ENCODE measurements around the gene NGDN. TPM values are rescaled to one million over a fixed set of nuclear protein-coding genes. Genes with fewer than 3 reads are reported as not detected.

The NGDN gene
- total RNA-seq, 3 donors from 2014 or later = 115 to 120 (median 117) TPM

- no peak overlapping the region for H3K4me3 Mint-ChIP-seq
- peaks cover 6% of the 10 kb centered on the region for H3K4me1 Mint-ChIP-seq (ENCODE audit: low read depth)
- H3K9me3 Mint-ChIP-seq = no peaks in the 10 kb centered on the region
- ATAC-seq (peak; percentile 60 to 65), DNase-seq (peak; percentile 64)
- H3K27me3 Mint-ChIP-seq (ENCODE audit: low read depth) = no peaks in the 10 kb centered on the region
- peaks cover 46% of the 10 kb centered on the region for H3K36me3 Mint-ChIP-seq (ENCODE audit: insufficient read depth)
These were observed 8.7 kb downstream of the NGDN start for GRCh38 chr14:23478109-23478759.

- no peak overlapping the region for H3K4me3 Mint-ChIP-seq
- H3K4me1 Mint-ChIP-seq (ENCODE audit: low read depth) = peaks cover 6% of the 10 kb centered on the region
- H3K36me3 Mint-ChIP-seq (ENCODE audit: insufficient read depth) = peaks cover 36% of the 10 kb centered on the region
- no peaks in the 10 kb centered on the region for H3K9me3 Mint-ChIP-seq
- no peaks in the 10 kb centered on the region for H3K27me3 Mint-ChIP-seq (ENCODE audit: low read depth)
- DNase-seq = no peak
- no peak for ATAC-seq
These were observed 12.0 kb downstream of the NGDN start for GRCh38 chr14:23481362-23481970.

GRCh38 chr14:23481979-23482822, 12.7 kb downstream of the NGDN start:
- H3K4me3 Mint-ChIP-seq = no peak overlapping the region
- no peak for DNase-seq
- no peaks in the 10 kb centered on the region for H3K9me3 Mint-ChIP-seq
- peaks cover 37% of the 10 kb centered on the region for H3K36me3 Mint-ChIP-seq (ENCODE audit: insufficient read depth)
- peaks cover 6% of the 10 kb centered on the region for H3K4me1 Mint-ChIP-seq (ENCODE audit: low read depth)
- H3K27me3 Mint-ChIP-seq (ENCODE audit: low read depth) = no peaks in the 10 kb centered on the region
- no peak for ATAC-seq

GRCh38 chr14:23482823-23483148, 13.3 kb downstream of the NGDN start:
- H3K27me3 Mint-ChIP-seq (ENCODE audit: low read depth) = no peaks in the 10 kb centered on the region
- no peak overlapping the region for H3K4me3 Mint-ChIP-seq
- H3K9me3 Mint-ChIP-seq = no peaks in the 10 kb centered on the region
- H3K36me3 Mint-ChIP-seq (ENCODE audit: insufficient read depth) = peaks cover 31% of the 10 kb centered on the region
- peaks cover 2% of the 10 kb centered on the region for H3K4me1 Mint-ChIP-seq (ENCODE audit: low read depth)
- DNase-seq = no peak
- no peak for ATAC-seq

GRCh38 chr14:23483236-23483854, 13.8 kb downstream of the NGDN start:
- peak; percentile 58 to 74 for ATAC-seq
- Mint-ChIP-seq H3K4me1 (ENCODE audit: low read depth) (no peaks in the 10 kb centered on the region), H3K27me3 (ENCODE audit: low read depth) (no peaks in the 10 kb centered on the region), H3K9me3 (no peaks in the 10 kb centered on the region), H3K36me3 (ENCODE audit: insufficient read depth) (peaks cover 28% of the 10 kb centered on the region), H3K4me3 (no peak overlapping the region)
- DNase-seq = no peak

- no peaks in the 10 kb centered on the region for H3K4me1 Mint-ChIP-seq (ENCODE audit: low read depth)
- H3K4me3 Mint-ChIP-seq = no peak overlapping the region
- DNase-seq (no peak), ATAC-seq (no peak)
- no peaks in the 10 kb centered on the region for H3K9me3 Mint-ChIP-seq
- no peaks in the 10 kb centered on the region for H3K27me3 Mint-ChIP-seq (ENCODE audit: low read depth)
- H3K36me3 Mint-ChIP-seq (ENCODE audit: insufficient read depth) = peaks cover 22% of the 10 kb centered on the region
These were observed 15.8 kb downstream of the NGDN start for GRCh38 chr14:23485326-23485725.

- peaks cover 21% of the 10 kb centered on the region for H3K36me3 Mint-ChIP-seq (ENCODE audit: insufficient read depth)
- no peak for DNase-seq
- no peaks in the 10 kb centered on the region for H3K27me3 Mint-ChIP-seq (ENCODE audit: low read depth)
- no peak for ATAC-seq
- no peaks in the 10 kb centered on the region for H3K4me1 Mint-ChIP-seq (ENCODE audit: low read depth)
- no peak overlapping the region for H3K4me3 Mint-ChIP-seq
- no peaks in the 10 kb centered on the region for H3K9me3 Mint-ChIP-seq
These were observed 16.5 kb downstream of the NGDN start for GRCh38 chr14:23486036-23486435.

- Mint-ChIP-seq H3K9me3 (no peaks in the 10 kb centered on the region), H3K36me3 (ENCODE audit: insufficient read depth) (peaks cover 16% of the 10 kb centered on the region), H3K27me3 (ENCODE audit: low read depth) (no peaks in the 10 kb centered on the region), H3K4me3 (no peak overlapping the region), H3K4me1 (ENCODE audit: low read depth) (no peaks in the 10 kb centered on the region)
- ATAC-seq (no peak), DNase-seq (no peak)
These were observed 17.7 kb downstream of the NGDN start for GRCh38 chr14:23487216-23487615.

GRCh38 chr14:23492618-23493272, 23.2 kb downstream of the NGDN start:
- no peak for DNase-seq

GRCh38 chr14:23494223-23494622, 24.7 kb downstream of the NGDN start:
- H3K4me3 Mint-ChIP-seq = no peak overlapping the region
- H3K27me3 Mint-ChIP-seq (ENCODE audit: low read depth) = no peaks in the 10 kb centered on the region
- DNase-seq = no peak
- H3K9me3 Mint-ChIP-seq = no peaks in the 10 kb centered on the region
- H3K36me3 Mint-ChIP-seq (ENCODE audit: insufficient read depth) = peaks cover 2% of the 10 kb centered on the region
- no peak for ATAC-seq
- H3K4me1 Mint-ChIP-seq (ENCODE audit: low read depth) = no peaks in the 10 kb centered on the region

More at GRCh38 chr14:23492618-23493272, 23.2 kb downstream of the NGDN start:
- ATAC-seq = no peak
- Mint-ChIP-seq H3K9me3 (no peaks in the 10 kb centered on the region), H3K4me3 (no peak overlapping the region), H3K27me3 (ENCODE audit: low read depth) (no peaks in the 10 kb centered on the region), H3K4me1 (ENCODE audit: low read depth) (no peaks in the 10 kb centered on the region), H3K36me3 (ENCODE audit: insufficient read depth) (peaks cover 5% of the 10 kb centered on the region)

- H3K9me3 Mint-ChIP-seq = no peaks in the 10 kb centered on the region
- H3K27me3 Mint-ChIP-seq (ENCODE audit: low read depth) = no peaks in the 10 kb centered on the region
- peaks cover 7% of the 10 kb centered on the region for H3K36me3 Mint-ChIP-seq (ENCODE audit: insufficient read depth)
- peak; percentile 23 to 38 for ATAC-seq
- no peak for DNase-seq
- peak overlapping the region; percentile 62 for H3K4me3 Mint-ChIP-seq
- peaks cover 6% of the 10 kb centered on the region for H3K4me1 Mint-ChIP-seq (ENCODE audit: low read depth)
These were observed 42.7 kb downstream of the NGDN start for GRCh38 chr14:23512156-23512555.

- no peaks in the 10 kb centered on the region for H3K27me3 Mint-ChIP-seq (ENCODE audit: low read depth)
- DNase-seq (no peak), ATAC-seq (no peak)
These were observed 43.7 kb downstream of the NGDN start for GRCh38 chr14:23513005-23513817.

GRCh38 chr14:23513818-23514643, 44.5 kb downstream of the NGDN start:
- Mint-ChIP-seq H3K4me3 (no peak overlapping the region), H3K9me3 (no peaks in the 10 kb centered on the region), H3K4me1 (ENCODE audit: low read depth) (peaks cover 6% of the 10 kb centered on the region), H3K27me3 (ENCODE audit: low read depth) (no peaks in the 10 kb centered on the region), H3K36me3 (ENCODE audit: insufficient read depth) (peaks cover 7% of the 10 kb centered on the region)
- no peak for ATAC-seq
- DNase-seq = no peak

More at GRCh38 chr14:23513005-23513817, 43.7 kb downstream of the NGDN start:
- Mint-ChIP-seq H3K9me3 (no peaks in the 10 kb centered on the region), H3K36me3 (ENCODE audit: insufficient read depth) (peaks cover 7% of the 10 kb centered on the region), H3K4me3 (no peak overlapping the region), H3K4me1 (ENCODE audit: low read depth) (peaks cover 6% of the 10 kb centered on the region)
